ENCODE measurements around the gene DDN.

DNA sequence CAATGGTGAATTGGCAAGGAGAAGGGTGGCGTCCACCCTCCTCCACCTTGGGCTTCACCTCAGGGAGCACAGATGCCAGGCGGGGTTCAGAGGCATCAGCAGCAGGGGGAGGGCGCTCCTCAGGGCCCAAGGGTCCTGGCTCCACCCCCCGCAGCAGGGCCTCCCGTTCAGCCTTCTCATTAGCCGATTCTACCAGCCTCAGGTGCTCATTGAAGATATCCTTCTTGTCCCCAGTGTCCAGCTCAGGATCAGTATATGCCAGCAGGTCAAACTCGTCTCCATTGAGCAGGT is 38.7 kb upstream of the DDN start:
- TF ChIP-seq, protein P1, sequence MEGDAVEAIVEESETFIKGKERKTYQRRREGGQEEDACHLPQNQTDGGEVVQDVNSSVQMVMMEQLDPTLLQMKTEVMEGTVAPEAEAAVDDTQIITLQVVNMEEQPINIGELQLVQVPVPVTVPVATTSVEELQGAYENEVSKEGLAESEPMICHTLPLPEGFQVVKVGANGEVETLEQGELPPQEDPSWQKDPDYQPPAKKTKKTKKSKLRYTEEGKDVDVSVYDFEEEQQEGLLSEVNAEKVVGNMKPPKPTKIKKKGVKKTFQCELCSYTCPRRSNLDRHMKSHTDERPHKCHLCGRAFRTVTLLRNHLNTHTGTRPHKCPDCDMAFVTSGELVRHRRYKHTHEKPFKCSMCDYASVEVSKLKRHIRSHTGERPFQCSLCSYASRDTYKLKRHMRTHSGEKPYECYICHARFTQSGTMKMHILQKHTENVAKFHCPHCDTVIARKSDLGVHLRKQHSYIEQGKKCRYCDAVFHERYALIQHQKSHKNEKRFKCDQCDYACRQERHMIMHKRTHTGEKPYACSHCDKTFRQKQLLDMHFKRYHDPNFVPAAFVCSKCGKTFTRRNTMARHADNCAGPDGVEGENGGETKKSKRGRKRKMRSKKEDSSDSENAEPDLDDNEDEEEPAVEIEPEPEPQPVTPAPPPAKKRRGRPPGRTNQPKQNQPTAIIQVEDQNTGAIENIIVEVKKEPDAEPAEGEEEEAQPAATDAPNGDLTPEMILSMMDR (conservative IDR thresholded peaks at IDR 0.05; ENCODE audit: low read depth, low read length), result no peak
- TF ChIP-seq EZH2 (IDR thresholded peaks at IDR 0.05; ENCODE audit: low read length, unreplicated experiment) (no peak), EZH2phosphoT487 (IDR thresholded peaks at IDR 0.05; ENCODE audit: borderline replicate concordance, low read length) (no peak)

All from PC-3 (cell line).